IMR-90 (cell line): ENCODE data around the gene PDXDC1.
"Not testable (repeated sequence)": the region's sequence is repeated elsewhere in the genome, so short reads cannot be mapped to it uniquely, and the experiment has no call there.

Source experiments
- BHLHE40 ChIP-seq: fragments of 150-350 bp; IDR thresholded peaks from 2 replicates; pipeline ENCODE4 v1.6.1; 2016; ENCODE audit warnings: mild to moderate bottlenecking, low read depth, low read length
- CHD1 ChIP-seq: IDR thresholded peaks from 2 replicates; pipeline ENCODE4 v1.6.1; 2012; ENCODE audit warnings: low read depth, low read length, improper control_type of control experiment
- CTCF ChIP-seq: conservative IDR thresholded peaks from 2 replicates; pipeline ENCODE4 v1.5.1; 2012; ENCODE audit warnings: mild to moderate bottlenecking, low read depth, low read length, improper control_type of control experiment
- MAFK ChIP-seq: IDR thresholded peaks from 2 replicates; pipeline ENCODE4 v1.6.1; 2012; ENCODE audit warnings: low read depth, low read length, improper control_type of control experiment
- MAZ ChIP-seq: IDR thresholded peaks from 2 replicates; pipeline ENCODE4 v1.6.1; 2012; ENCODE audit warnings: low read depth, mild to moderate bottlenecking, low read length, improper control_type of control experiment, moderate library complexity, borderline replicate concordance
- MXI1 ChIP-seq: IDR thresholded peaks from 2 replicates; pipeline ENCODE4 v1.6.1; 2012; ENCODE audit warnings: low read depth, mild to moderate bottlenecking, low read length, moderate library complexity, borderline replicate concordance
- POLR2A ChIP-seq: IDR thresholded peaks from 2 replicates; pipeline ENCODE4 v1.6.1; 2012; ENCODE audit warnings: mild to moderate bottlenecking, low read depth, low read length
- RAD21 ChIP-seq: IDR thresholded peaks from 2 replicates; pipeline ENCODE4 v1.6.1; 2012; ENCODE audit warnings: low read length, improper control_type of control experiment
- RFX5 ChIP-seq: IDR thresholded peaks from 2 replicates; pipeline ENCODE4 v1.8.0; 2012; ENCODE audit warnings: low read depth, mild to moderate bottlenecking, low read length, moderate library complexity
- SMC3 ChIP-seq: fragments of 150-350 bp; IDR thresholded peaks from 2 replicates; pipeline ENCODE4 v1.6.1; 2016; ENCODE audit warnings: low read depth, mild to moderate bottlenecking, antibody characterized with exemption, low read length, moderate library complexity
- TF ChIP-seq, protein P1 (sequence below): fragments of 150-350 bp; IDR thresholded peaks from 2 replicates; pipeline ENCODE4 v1.6.1; 2017; ENCODE audit warnings: mild to moderate bottlenecking, antibody characterized with exemption, low read length, low read depth
- TF ChIP-seq, protein P2 (sequence below): fragments of 150-350 bp; IDR thresholded peaks from 2 replicates; pipeline ENCODE4 v1.6.1; 2016; ENCODE audit warnings: low read depth, mild to moderate bottlenecking, low read length, moderate library complexity, borderline replicate concordance

GRCh38 chr16:15045270-15045669 lies 70.4 kb downstream of the PDXDC1 start:
- TF ChIP-seq MXI1, CTCF, POLR2A, BHLHE40, CHD1, RFX5, MAFK, MAZ, RAD21, SMC3: not testable (repeated sequence)
- TF ChIP-seq, protein P1, sequence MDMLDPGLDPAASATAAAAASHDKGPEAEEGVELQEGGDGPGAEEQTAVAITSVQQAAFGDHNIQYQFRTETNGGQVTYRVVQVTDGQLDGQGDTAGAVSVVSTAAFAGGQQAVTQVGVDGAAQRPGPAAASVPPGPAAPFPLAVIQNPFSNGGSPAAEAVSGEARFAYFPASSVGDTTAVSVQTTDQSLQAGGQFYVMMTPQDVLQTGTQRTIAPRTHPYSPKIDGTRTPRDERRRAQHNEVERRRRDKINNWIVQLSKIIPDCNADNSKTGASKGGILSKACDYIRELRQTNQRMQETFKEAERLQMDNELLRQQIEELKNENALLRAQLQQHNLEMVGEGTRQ = not testable (repeated sequence)
- TF ChIP-seq, protein P2, sequence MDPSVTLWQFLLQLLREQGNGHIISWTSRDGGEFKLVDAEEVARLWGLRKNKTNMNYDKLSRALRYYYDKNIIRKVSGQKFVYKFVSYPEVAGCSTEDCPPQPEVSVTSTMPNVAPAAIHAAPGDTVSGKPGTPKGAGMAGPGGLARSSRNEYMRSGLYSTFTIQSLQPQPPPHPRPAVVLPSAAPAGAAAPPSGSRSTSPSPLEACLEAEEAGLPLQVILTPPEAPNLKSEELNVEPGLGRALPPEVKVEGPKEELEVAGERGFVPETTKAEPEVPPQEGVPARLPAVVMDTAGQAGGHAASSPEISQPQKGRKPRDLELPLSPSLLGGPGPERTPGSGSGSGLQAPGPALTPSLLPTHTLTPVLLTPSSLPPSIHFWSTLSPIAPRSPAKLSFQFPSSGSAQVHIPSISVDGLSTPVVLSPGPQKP = not testable (repeated sequence)
